ENCODE results near the gene ALDH3B2. TPM values are rescaled to one million over a fixed set of nuclear protein-coding genes. Genes with fewer than 3 reads are reported as not detected.

Gene ALDH3B2
- total RNA-seq, 1 donor from 2014 or later, result not detected

Other genes with a start within 250 kb of the ALDH3B2 start
- 72.3 TPM for gene RPS6KB2, start 246.1 kb downstream of the ALDH3B2 start, total RNA-seq
- 26.6 TPM for gene PTPRCAP, start 236.9 kb downstream of the ALDH3B2 start, total RNA-seq
- gene CORO1B, start 231.1 kb downstream of the ALDH3B2 start, total RNA-seq, result 93.4 TPM
- not detected for gene GPR152, start 221.9 kb downstream of the ALDH3B2 start, total RNA-seq
- gene CABP4, start 219.3 kb downstream of the ALDH3B2 start, total RNA-seq, result not detected
- gene TMEM134, start 205.4 kb downstream of the ALDH3B2 start, total RNA-seq, result 189 TPM
- gene AIP, start 191.6 kb downstream of the ALDH3B2 start, total RNA-seq, result 116 TPM
- 31.8 TPM for gene PITPNM1, start 169.3 kb downstream of the ALDH3B2 start, total RNA-seq
- gene CDK2AP2, start 166.5 kb downstream of the ALDH3B2 start, total RNA-seq, result 159 TPM
- gene CABP2, start 151.2 kb downstream of the ALDH3B2 start, total RNA-seq, result not detected
- 1,335 TPM for gene GSTP1, start 90.8 kb downstream of the ALDH3B2 start, total RNA-seq
- gene NDUFV1, start 67.7 kb downstream of the ALDH3B2 start, total RNA-seq, result 128 TPM
- 23.4 TPM for gene NUDT8, start 44.7 kb downstream of the ALDH3B2 start, total RNA-seq
- gene TBX10, start 34.9 kb downstream of the ALDH3B2 start, total RNA-seq, result not detected
- not detected for gene ACY3, start 23.9 kb downstream of the ALDH3B2 start, total RNA-seq